Measurements from ENCODE around the gene SMPDL3A. TPM values are rescaled to one million over a fixed set of nuclear protein-coding genes. Genes with fewer than 3 reads are reported as not detected.
"Not testable (repeated sequence)": the region's sequence is repeated elsewhere in the genome, so short reads cannot be mapped to it uniquely, and the experiment has no call there.

The SMPDL3A gene
- total RNA-seq, 1 donor from 2014 or later, result 17.9 TPM

DNA sequence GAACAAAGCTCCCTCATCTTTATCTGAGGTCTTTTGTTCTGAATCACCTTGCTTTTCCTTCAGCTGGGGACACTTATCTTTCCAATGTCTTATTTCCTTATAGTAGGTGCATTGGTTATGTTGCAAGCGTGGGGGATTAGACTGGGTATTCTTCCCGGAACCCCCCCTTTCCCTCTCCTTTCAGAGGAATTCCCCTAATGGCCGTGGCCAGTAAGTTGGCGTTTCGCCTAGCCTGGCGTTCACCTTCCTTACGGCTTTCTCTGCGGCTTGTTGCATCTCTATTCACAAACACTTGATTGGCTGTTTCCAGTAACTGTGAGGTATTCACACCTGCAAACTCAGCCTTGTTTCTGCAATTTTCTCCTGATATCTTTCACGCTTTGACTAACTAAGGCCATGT lies 42.4 kb upstream of the SMPDL3A start:
- H3K36me3 ChIP-seq, result no peaks in the 10 kb centered on the region
- TF ChIP-seq CTCF (IDR thresholded peaks at IDR 0.05), result no peak
- intact Hi-C loops (cut with DNase I), result no loop called here
- peak in 1 of 2 donors; percentile 41 for ATAC-seq
- no peak overlapping the region for H3K27ac ChIP-seq
- peak; percentile 59 for DNase-seq
- H3K4me1 ChIP-seq, result no peaks in the 10 kb centered on the region
- no peaks in the 10 kb centered on the region for H3K9me3 ChIP-seq
- no peaks in the 10 kb centered on the region for H3K27me3 ChIP-seq (ENCODE audit: low read depth)
- H3K4me3 ChIP-seq, result no peak overlapping the region

DNA sequence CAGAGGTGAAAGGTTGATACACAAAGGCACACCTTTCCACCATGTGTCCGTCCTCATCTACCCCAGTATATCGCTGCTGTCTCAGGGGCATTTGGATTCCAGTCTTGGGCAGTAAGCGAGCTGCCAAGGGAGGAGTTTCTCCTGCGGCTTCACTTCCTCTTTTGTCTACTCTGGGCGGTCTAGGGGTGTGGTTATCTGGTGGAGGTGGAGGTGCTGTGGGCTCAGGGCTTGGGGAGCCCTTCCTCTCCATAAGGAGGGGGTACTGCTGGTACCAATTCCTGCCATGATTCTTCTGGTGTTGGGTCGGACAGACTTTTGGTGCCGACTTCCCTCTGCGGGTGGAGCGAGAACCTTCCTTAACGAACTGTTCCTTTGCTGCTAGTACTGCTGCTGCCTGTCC lies 41.5 kb upstream of the SMPDL3A start:
- Histone ChIP-seq H3K4me1 (no peaks in the 10 kb centered on the region), H3K27ac (no peak overlapping the region), H3K9me3 (no peaks in the 10 kb centered on the region), H3K4me3 (no peak overlapping the region), H3K27me3 (ENCODE audit: low read depth) (no peaks in the 10 kb centered on the region), H3K36me3 (no peaks in the 10 kb centered on the region)
- intact Hi-C loops (cut with DNase I), result no loop called here
- TF ChIP-seq CTCF (IDR thresholded peaks at IDR 0.05), result no peak
- DNase-seq (no peak), ATAC-seq (no peak)

DNA sequence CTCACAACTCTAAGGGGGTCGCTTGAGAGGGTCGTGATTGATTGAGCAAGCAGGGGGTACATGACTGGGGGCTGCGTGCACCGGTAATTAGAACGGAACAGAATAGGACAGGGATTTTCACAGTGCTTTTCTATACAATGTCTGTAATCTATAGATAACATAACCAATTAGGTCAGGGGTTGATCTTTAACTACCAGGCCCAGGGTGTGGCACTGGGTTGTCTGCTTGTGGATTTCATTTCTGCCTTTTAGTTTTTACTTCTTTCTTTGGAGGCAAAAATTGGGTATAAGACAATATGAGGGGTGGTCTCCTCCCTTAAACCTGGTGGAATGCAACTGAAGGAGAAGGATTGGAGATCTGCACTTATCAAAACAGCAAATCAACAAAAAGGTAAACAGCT lies 40.1 kb upstream of the SMPDL3A start:
- intact Hi-C loops (cut with DNase I); ATAC-seq: not testable (repeated sequence)

GRCh38 chr6:122749451-122750050 lies 39.5 kb upstream of the SMPDL3A start:
- no peaks in the 10 kb centered on the region for H3K27me3 ChIP-seq (ENCODE audit: low read depth)
- H3K36me3 ChIP-seq, result no peaks in the 10 kb centered on the region
- no peaks in the 10 kb centered on the region for H3K9me3 ChIP-seq
- no peak for ATAC-seq
- H3K27ac ChIP-seq, result no peak overlapping the region
- no peak overlapping the region for H3K4me3 ChIP-seq
- intact Hi-C loops (cut with DNase I), result no loop called here
- TF ChIP-seq CTCF (IDR thresholded peaks at IDR 0.05), result no peak
- DNase-seq, result no peak
- peaks cover 7% of the 10 kb centered on the region for H3K4me1 ChIP-seq

More for the DNA sequence above, 40.1 kb upstream of the SMPDL3A start:
- H3K36me3 ChIP-seq; H3K27ac ChIP-seq; DNase-seq; H3K4me1 ChIP-seq; H3K9me3 ChIP-seq; H3K4me3 ChIP-seq; H3K27me3 ChIP-seq (ENCODE audit: low read depth): not testable (repeated sequence)

DNA sequence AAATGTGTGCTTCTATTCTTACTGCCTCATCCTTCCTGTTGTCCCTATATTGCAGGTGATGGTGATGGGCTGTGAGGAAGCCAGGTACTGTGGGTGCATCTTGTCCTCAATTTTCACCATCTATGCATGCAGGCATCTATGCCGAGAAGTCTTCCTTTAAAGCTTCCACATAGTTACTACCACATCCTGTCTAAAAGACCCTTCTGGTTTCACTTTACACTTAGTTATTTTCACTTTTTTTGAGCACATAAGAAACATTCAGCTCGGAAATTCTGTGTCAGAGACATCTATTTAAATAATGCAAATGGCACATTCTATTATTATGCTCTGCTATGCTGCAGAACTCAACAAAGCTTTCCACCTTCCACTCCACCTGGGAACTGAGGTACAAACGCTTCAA lies 37.7 kb upstream of the SMPDL3A start:
- H3K27ac ChIP-seq, result no peak overlapping the region
- ATAC-seq, result no peak
- H3K27me3 ChIP-seq (ENCODE audit: low read depth), result no peaks in the 10 kb centered on the region
- intact Hi-C loops (cut with DNase I), result no loop called here
- no peak for TF ChIP-seq CTCF (IDR thresholded peaks at IDR 0.05)
- no peak overlapping the region for H3K4me3 ChIP-seq
- H3K36me3 ChIP-seq, result no peaks in the 10 kb centered on the region
- DNase-seq, result no peak
- H3K4me1 ChIP-seq, result peaks cover 7% of the 10 kb centered on the region
- H3K9me3 ChIP-seq, result no peaks in the 10 kb centered on the region

DNA sequence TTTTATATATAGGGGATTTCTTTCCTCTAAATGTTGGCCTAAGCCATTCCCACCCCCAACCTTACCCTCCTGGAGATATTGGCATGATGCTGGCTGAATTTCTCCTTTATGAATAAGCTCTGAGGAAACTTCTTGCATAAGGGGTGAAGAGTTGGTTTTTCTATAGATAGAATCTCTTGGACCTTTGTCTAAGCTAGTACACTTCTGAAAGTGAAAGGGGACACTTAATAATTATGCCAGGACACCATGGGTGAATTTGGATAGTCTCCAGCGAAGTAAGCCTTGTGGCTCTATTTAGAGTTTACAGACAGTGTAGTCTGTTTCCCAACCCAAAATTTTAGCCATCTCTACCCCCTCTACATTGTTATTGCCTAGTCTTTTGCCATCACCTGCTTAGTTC lies 36.6 kb upstream of the SMPDL3A start:
- H3K4me3 ChIP-seq, result no peak overlapping the region
- peak in 1 of 2 donors; percentile 18 for ATAC-seq
- H3K9me3 ChIP-seq, result no peaks in the 10 kb centered on the region
- no peak overlapping the region for H3K27ac ChIP-seq
- intact Hi-C loops (cut with DNase I), result no loop called here
- H3K27me3 ChIP-seq (ENCODE audit: low read depth), result no peaks in the 10 kb centered on the region
- no peak for TF ChIP-seq CTCF (IDR thresholded peaks at IDR 0.05)
- H3K36me3 ChIP-seq, result no peaks in the 10 kb centered on the region
- H3K4me1 ChIP-seq, result peaks cover 7% of the 10 kb centered on the region
- no peak for DNase-seq

All from lower lobe of right lung (tissue), 2 donors.